Natural killer cell (primary cell): ENCODE measurements around the gene DOCK9. TPM values are rescaled to one million over a fixed set of nuclear protein-coding genes. Genes with fewer than 3 reads are reported as not detected.
"Not testable (repeated sequence)": the region's sequence is repeated elsewhere in the genome, so short reads cannot be mapped to it uniquely, and the experiment has no call there.

ENCODE experiments used
- ATAC-seq, 3 donors: fragments of 150-1000 bp in 2 of 3; fragments of 200-7000 bp in 1 of 3; cut with Tn5 transposase; 1 replicate in 1 of 3; 2 replicates in 2 of 3; pipeline ENCODE4 v1.10.0; 2021; ENCODE audit warnings: mild to moderate bottlenecking in 2 of 3, moderate library complexity in 2 of 3
- DNase-seq, 2 donors: peaks; one replicate each; pipeline versions ENCODE4 v3.0.0 to v3.0.0-alpha.2; 2013 to 2021; ENCODE audit warnings: mixed read lengths in 1 of 2
- H3K27ac ChIP-seq: one replicate; pipeline ENCODE4 v1.5.1; 2013; ENCODE audit warnings: mild to moderate bottlenecking, low read length
- H3K27me3 ChIP-seq: one replicate; pipeline ENCODE4 v1.6.1; 2013; ENCODE audit warnings: low read length; ENCODE audit not compliant: control insufficient read depth, insufficient read depth
- H3K36me3 ChIP-seq: one replicate; pipeline ENCODE4 v1.6.1; 2013; ENCODE audit warnings: low read length; ENCODE audit not compliant: control insufficient read depth, insufficient read depth
- H3K4me1 ChIP-seq: one replicate; pipeline ENCODE4 v1.6.1; 2013; ENCODE audit warnings: low read length; ENCODE audit not compliant: control insufficient read depth, insufficient read depth
- H3K4me3 ChIP-seq: one replicate; pipeline ENCODE4 v1.5.1; 2013; ENCODE audit warnings: low read length
- H3K9me3 ChIP-seq: one replicate; pipeline ENCODE4 v1.6.1; 2013; ENCODE audit warnings: low read length; ENCODE audit not compliant: control insufficient read depth, insufficient read depth
- H3K27ac Mint-ChIP-seq, 2 donors: one replicate each; pipeline ENCODE4 v1.8.0; 2022; ENCODE audit warnings: mild to moderate bottlenecking in 2 of 2, mixed read lengths in 2 of 2, moderate library complexity in 1 of 2
- H3K27me3 Mint-ChIP-seq, 2 donors: one replicate each; pipeline ENCODE4 v1.8.0; 2022; ENCODE audit warnings: low read depth in 2 of 2, mixed read lengths in 2 of 2
- H3K36me3 Mint-ChIP-seq: one replicate; pipeline ENCODE4 v1.8.0; 2022; ENCODE audit warnings: mixed read lengths
- H3K4me1 Mint-ChIP-seq, 2 donors: one replicate each; pipeline ENCODE4 v1.8.0; 2022; ENCODE audit warnings: mixed read lengths in 2 of 2
- H3K4me3 Mint-ChIP-seq: one replicate; pipeline ENCODE4 v1.8.0; 2022; ENCODE audit warnings: mild to moderate bottlenecking, moderate library complexity, mixed read lengths
- H3K9me3 Mint-ChIP-seq, 2 donors: one replicate each; pipeline ENCODE4 v1.8.0; 2022; ENCODE audit warnings: mixed read lengths in 2 of 2
- CTCF ChIP-seq: fragments of 200-600 bp; IDR thresholded peaks from one replicate; pipeline ENCODE4 v1.8.0; 2022; ENCODE audit warnings: antibody characterized with exemption
- WGBS: methylation state at CpG from one replicate; pipeline ENCODE4 v1.1.7; 2013; ENCODE audit warnings: missing lambda C conversion rate; ENCODE audit not compliant: insufficient coverage; 5-methylcytosine and 5-hydroxymethylcytosine counted together
- intact Hi-C: fragments of 100-400 bp; cut with micrococcal nuclease; formaldehyde crosslinking; loops from one replicate; pipeline ENCODE4 v1.14.2; 2022
- total RNA-seq, 4 donors: library from RNA; stranded (reverse); fragments of 120-200 nt in 1 of 4; gene quantifications; one replicate each; pipeline versions ENCODE4 v1.2.3 to v1.2.4, GENCODE V29; 2013 to 2022

DOCK9 gene
- total RNA-seq, 3 donors from 2014 or later (not counting 1 experiment from before 2014, with no cell fraction given), result 31.5 to 42.5 (median 40.9) TPM

- H3K4me1 Mint-ChIP-seq, result no peaks in the 10 kb centered on the region
- no peak for ATAC-seq
- intact Hi-C loops, result no loop called here
Observed at GRCh38 chr13:98755729-98756128, 222.1 kb downstream of the DOCK9 start.

GRCh38 chr13:98755116-98755515 lies 222.7 kb downstream of the DOCK9 start:
- Mint-ChIP-seq H3K27me3 (peaks cover 44 to 64% of the 10 kb centered on the region in 2 donors), H3K9me3 (peaks cover 0 to 3% of the 10 kb centered on the region in 2 donors), H3K36me3 (peaks cover 12% of the 10 kb centered on the region), H3K27ac (no peak overlapping the region), H3K4me3 (no peak overlapping the region), H3K4me1 (no peaks in the 10 kb centered on the region)
- DNase-seq, result no peak
- Histone ChIP-seq H3K9me3 (peaks cover 3% of the 10 kb centered on the region), H3K4me1 (peaks cover 4% of the 10 kb centered on the region), H3K36me3 (no peaks in the 10 kb centered on the region), H3K27me3 (peaks cover 18% of the 10 kb centered on the region), H3K4me3 (no peak overlapping the region), H3K27ac (no peak overlapping the region)
- ATAC-seq, result no peak
- 89% methylated on average over 2 of the region's 2 CpGs for WGBS
- intact Hi-C loops, result no loop called here
- TF ChIP-seq CTCF, result no peak

More at GRCh38 chr13:98755729-98756128, 222.1 kb downstream of the DOCK9 start:
- Histone ChIP-seq H3K9me3 (peaks cover 6% of the 10 kb centered on the region), H3K4me1 (peaks cover 4% of the 10 kb centered on the region), H3K27ac (no peak overlapping the region), H3K27me3 (peaks cover 18% of the 10 kb centered on the region), H3K4me3 (no peak overlapping the region), H3K36me3 (no peaks in the 10 kb centered on the region)
- Mint-ChIP-seq H3K4me3 (no peak overlapping the region), H3K9me3 (peaks cover 3 to 4% of the 10 kb centered on the region in 2 donors), H3K27me3 (peaks cover 43 to 62% of the 10 kb centered on the region in 2 donors), H3K27ac (no peak overlapping the region), H3K36me3 (peaks cover 12% of the 10 kb centered on the region)
- WGBS, result 89% methylated on average over 9 of the region's 9 CpGs
- no peak for DNase-seq
- no peak for TF ChIP-seq CTCF

- H3K27ac ChIP-seq, ATAC-seq, H3K4me3 ChIP-seq, H3K4me1 Mint-ChIP-seq, H3K9me3 Mint-ChIP-seq, H3K9me3 ChIP-seq, H3K4me3 Mint-ChIP-seq, intact Hi-C loops, H3K27ac Mint-ChIP-seq, H3K4me1 ChIP-seq, DNase-seq, H3K36me3 ChIP-seq: not testable (repeated sequence)
- peaks cover 44 to 71% of the 10 kb centered on the region in 2 donors for H3K27me3 Mint-ChIP-seq
- peaks cover 18% of the 10 kb centered on the region for H3K27me3 ChIP-seq
- H3K36me3 Mint-ChIP-seq, result peaks cover 12% of the 10 kb centered on the region
- WGBS, result 95% methylated on average over 4 of the region's 4 CpGs
Observed at GRCh38 chr13:98754468-98754867, 223.4 kb downstream of the DOCK9 start.

- ATAC-seq, result no peak
- Mint-ChIP-seq H3K27ac (no peak within 1 kb of the TSS), H3K27me3 (peaks cover 42 to 68% of the 10 kb centered on the region in 2 donors), H3K36me3 (peaks cover 12% of the 10 kb centered on the region), H3K4me3 (no peak within 1 kb of the TSS), H3K4me1 (no peaks in the 10 kb centered on the region), H3K9me3 (peaks cover 0 to 3% of the 10 kb centered on the region in 2 donors)
- DNase-seq, result no peak
- Histone ChIP-seq H3K27me3 (peaks cover 18% of the 10 kb centered on the region), H3K4me3 (no peak within 1 kb of the TSS), H3K36me3 (no peaks in the 10 kb centered on the region), H3K9me3 (no peaks in the 10 kb centered on the region), H3K27ac (no peak within 1 kb of the TSS), H3K4me1 (peaks cover 4% of the 10 kb centered on the region)
- TF ChIP-seq CTCF, result no peak
- intact Hi-C loops, result no loop called here
- WGBS, result 13% methylated on average over 59 of the region's 59 CpGs
Observed at GRCh38 chr13:98752467-98753290, 225.2 kb downstream of the DOCK9 start, which contains the start of gene SLC15A1. TSS of gene SLC15A1 (minus strand) at chr13:98752672. CDS start at chr13:98752598, 74 bp downstream.
